Limb (tissue), 2 donors: ENCODE measurements around the gene CBX5.
"Not testable (repeated sequence)": the region's sequence is repeated elsewhere in the genome, so short reads cannot be mapped to it uniquely, and the experiment has no call there.

Experiments
- DNase-seq, 2 donors: peaks; one replicate each; pipeline ENCODE4 v3.0.0-alpha.2; 2016; ENCODE audit errors: extremely low spot score in 2 of 2

Gene CBX5

DNA sequence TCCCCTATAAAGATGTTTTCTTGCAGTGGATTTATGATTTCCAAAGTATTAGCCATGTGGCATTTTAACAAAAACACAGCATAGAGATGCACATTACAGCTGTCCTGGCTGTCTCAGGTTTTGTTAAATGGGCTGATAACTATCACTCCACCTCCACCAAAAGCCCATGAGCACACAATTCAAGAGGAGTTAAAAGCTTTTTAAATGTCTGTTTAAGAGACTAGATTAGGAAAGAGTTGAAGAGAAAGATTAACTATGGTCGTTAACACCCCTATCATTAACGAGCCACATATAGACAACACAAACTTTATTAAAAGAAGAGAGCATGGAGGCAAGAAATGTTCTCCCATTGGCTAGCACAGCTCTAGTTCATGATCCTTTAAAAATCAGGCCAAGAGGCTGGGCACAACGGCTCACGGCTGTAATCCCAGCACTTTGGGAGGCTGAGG is 14.5 kb downstream of the CBX5 start:
- no peak for DNase-seq

DNA sequence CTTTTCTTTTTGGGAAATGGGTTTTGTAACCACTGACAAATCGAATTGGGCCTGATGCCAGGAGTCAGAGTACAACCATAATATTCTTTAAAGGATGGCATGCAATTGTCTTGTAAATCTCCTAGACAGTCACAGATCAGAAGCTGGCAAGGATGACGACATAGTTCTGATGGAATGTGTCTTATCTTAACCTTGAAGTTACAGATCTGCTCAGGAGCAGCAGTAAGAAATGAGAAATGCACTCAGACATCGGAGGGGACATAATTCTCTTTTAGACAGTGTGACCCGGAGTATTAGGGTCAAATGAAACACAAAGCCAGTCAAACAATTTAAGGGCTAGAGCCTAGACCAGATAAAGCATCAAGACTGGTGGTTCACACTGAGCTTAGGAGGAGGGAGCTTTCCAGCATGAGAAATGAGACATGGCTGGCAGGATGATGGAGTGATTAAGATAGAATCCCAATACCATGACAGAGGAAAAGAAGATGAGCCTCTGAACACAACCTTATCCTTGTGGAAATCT is 17.5 kb downstream of the CBX5 start:
- no peak for DNase-seq

DNA sequence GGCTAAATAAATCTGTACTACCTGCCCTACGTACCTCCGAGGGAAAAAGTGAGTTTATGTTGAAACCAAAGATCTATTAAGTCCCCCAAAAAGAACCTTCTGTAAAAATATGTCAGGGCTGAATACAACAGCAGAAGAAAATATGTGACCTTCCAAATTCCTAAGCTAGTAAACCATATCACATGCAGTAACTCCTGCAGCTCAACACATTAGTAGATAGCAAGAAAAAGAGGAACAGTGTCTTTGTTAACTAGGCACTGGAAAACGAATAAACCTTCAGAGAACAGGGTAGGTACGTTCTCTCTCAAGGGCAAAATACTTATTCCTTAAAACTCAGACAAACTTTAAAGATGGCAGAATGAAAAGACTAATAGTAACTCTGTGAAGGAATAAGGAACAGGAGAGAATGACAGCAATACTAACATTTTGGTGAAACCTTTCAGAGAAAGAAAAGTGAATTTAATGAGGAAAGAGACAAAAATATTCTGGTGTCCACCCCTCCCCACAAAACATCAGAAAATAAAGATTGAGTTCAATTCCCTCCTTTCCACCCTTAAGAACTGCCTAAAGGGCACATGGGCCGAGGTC is 18.0 kb downstream of the CBX5 start:
- DNase-seq, result no peak

DNA sequence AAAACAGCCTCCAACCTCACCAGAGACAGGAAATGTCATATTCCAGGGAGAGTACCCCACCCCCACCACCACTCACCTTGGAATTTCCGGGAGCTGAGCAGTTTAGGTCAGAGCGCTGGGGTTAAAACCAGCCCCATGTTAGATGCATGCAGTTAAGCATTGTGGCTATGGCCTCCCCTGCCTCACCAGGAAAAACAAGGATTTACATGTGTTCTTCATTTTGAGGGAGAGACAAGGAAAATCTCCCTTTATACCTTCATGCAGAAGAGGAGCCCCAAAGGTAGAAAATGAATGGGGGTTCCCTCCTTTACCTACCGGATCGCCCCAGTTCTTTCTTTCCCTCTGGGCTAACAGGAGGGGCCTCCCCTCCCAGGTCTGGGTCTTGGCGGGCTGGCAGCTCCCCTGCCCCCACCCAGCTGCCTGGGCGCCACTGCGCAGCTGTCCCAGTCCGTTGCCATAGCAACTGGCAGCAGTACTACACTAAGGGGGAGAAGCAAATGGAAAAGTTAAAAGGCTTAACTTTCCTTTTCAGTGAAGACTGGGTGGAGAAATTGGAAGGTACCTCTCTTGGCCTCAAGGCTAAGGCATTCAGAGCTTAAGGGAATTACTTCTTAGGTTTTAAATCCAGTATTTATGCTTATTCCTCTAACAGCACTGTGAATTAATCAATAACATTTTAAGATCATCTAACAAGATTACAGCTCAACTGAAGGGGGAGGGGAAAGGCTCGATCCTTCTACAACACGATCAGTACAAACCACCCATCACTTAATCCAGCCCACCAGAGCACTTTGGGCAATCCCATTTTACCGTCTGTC is 20.5 kb downstream of the CBX5 start:
- peak; percentile 91 to 97 for DNase-seq

DNA sequence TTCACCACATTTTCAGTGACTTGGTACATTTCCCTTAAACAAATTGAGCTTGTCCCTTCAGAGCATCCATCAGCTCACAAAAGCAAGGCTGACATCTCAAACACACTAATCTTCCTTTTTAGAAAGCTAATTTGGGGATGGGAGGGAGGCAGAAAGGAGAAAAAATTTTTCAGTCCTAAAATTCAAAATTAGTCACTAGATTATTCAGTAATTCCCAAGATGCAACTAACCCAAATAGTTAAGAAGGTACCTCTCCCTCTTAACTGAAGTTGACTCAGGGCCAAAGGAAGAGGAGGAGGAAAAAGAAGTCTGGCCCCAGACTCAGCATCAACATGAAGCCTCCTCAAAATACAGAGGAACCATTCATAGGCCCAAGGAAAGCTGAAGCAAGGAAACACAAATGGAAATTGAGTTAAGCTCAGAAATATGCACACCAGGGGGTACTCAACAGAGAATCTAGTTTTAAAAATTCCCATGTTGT is 21.7 kb downstream of the CBX5 start:
- DNase-seq, result peak in 1 of 2 donors; percentile 61

DNA sequence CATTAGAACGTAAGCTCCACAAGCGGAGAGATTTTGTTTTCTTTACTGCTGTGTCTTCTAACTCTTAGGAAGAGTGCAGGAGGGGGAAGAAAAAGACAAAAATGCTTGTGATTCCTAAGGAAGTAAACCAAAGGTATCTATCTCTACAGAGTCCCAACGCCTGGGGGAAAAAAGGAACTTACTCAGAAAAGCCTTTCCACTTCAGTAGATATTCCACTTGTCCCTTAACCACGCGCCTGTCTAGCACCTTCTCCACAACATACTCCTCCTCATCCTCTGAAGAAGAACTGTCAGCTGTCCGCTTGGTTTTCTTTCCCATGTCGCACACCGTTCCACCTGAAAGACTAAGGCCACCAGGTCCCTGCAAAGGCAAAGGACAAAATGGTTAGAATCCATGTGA is 22.6 kb downstream of the CBX5 start:
- no peak for DNase-seq

DNA sequence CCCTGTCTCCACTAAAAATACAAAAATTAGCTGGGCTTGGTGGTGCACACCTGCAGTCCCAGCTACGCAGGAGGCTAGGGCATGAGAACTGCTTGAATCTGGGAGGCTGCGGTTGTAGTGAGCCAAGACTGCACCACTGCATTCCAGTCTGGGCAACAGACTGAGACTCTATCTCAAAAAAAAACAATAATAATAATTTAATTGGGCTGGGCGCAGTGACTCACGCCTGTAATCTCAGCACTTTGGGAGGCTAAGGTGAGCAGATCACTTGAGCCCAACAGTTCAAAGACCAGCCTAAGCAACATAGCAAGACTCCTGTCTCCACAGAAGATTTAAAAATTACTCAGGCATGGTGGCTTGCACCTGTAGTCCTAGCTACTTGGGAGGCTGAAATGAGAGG is 26.7 kb downstream of the CBX5 start:
- no peak for DNase-seq

DNA sequence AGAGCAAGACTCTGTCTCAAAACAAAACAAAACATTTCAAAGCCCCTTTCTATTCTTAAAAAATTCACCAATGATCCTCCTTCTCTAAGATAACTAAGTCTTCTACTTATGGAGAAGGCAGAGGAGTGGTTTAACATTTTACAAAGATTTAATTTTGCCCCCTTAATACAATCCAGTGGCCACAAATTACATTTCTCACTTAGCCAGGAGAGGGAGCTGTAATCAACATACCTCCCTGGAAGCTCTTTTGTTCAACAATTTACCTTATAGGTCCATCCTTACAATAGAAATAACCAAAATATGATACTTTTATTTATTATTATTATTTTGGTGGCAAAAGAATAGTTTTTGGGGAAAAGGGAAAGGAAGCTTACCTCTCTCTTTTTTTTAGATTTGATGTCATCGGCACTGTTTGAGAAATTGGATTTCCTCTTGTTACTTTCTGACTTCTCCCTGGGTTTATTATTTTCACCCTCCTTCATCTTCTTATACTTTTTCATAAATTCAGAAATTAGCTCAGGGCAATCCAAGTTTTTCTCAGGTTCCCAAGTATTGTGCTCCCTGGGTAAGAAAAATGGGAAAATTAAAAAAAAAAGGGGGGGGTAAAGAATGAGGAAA is 28.1 kb downstream of the CBX5 start:
- no peak for DNase-seq

DNA sequence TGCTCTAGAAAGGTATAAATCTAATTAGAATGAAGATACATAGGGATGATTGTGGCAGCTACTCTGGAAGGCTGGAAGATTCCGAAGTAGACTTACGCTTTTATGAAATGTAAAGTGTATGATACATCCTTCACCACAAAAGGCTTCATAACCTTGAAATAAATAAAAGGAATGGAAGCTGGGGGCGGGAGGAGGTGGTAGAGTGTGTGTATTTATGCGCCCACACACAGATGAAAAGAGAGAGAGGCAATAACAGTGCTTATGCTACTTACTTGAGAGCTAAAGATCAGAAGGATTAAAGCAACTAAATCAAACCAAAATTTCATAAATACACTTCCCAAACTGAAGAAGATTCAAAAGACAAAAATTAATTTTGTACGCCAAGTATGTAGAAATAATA is 30.4 kb downstream of the CBX5 start:
- no peak for DNase-seq

DNA sequence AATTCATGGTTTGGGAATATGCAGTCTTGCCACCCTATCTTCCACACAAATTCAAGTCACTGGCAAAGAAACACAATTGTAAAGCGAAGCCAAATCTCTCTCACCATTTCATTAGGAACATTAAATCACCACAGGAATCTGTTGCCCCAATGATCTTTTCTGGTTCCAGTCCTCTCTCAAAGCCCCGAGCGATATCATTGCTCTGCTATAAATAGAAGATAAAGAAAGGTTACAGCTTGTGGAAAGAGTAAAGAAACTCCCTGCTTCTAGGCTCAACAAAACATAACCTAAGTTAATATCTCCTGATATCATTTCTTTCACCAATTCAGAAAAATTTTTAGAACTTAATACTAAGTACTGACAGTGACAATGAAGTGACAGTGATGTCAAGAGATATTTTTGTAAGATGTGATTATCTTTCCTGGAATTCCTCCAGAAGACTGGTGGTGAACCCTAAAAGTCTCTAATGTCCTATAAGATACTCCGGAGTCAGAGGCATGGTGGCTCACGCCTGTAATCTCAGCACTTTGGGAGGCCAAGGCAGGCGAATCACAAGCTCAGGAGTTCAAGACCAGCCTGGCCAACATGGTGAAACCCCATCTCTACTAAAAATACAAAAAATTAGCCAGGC is 33.8 kb downstream of the CBX5 start:
- DNase-seq, result no peak

DNA sequence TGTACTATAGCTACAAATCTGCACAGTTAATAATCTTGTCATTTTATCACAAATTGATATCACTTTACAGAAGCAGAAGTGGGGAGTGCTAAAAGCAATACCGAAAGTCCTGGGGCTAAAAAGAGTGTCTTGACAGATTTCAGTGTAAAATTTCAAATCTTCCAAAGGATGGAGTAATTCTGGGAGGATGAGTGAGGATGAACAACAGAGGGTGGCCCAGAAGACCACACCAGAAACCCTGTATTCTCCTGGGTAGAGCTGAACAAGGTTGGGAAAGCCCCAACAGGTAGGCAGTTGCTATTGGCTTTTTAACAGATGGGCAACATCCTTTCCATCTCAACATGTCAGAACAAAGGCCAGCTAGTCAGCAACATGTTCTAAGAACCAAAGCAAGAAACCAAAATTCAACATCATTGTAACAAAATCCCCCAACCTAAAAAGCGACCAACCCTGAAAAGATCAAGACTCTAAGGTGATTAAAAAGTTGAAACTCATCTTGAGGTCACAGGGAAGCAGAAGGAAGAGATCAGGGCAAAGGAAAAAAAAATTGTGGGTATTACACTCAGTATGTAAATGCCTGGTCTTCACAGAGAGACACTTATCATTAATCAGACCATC is 38.8 kb downstream of the CBX5 start:
- DNase-seq, result no peak

DNA sequence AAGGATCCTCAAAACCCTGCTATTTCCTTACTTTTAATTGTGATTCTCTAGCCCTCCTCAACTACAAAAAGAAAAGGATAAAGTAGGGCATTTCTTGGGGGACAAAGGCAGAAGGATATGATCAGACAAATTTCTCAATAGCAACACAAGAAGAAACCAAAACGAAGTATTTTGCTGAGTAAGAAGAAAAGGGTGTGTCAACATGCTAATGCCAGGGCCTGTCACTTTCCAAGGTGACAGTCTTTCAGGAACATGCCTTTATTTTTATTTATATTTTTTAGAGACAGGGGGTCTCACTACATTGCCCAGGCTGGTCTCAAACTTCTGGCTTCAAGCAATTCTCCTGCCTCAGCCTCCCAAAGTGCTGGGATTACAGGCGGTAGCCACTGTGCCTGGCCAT is 39.8 kb downstream of the CBX5 start:
- no peak for DNase-seq

DNA sequence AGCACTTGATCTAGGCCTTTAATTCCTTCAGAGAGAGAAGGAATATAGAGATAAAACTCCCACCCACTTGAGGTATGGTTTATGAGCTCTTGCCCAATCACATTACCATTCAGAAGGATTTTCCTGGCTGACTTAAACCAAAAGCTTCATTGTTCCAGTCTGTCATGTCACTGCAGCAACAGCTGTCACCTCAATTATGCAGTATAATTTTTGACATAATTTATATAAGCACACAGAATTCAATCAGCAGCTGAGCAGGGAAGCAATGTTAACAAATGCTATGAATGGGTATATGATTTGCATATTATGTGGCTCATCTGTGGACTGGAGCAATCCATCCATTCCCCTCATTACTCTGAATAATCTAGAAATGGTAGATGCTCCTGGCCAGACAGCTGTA is 40.3 kb downstream of the CBX5 start:
- no peak for DNase-seq

DNA sequence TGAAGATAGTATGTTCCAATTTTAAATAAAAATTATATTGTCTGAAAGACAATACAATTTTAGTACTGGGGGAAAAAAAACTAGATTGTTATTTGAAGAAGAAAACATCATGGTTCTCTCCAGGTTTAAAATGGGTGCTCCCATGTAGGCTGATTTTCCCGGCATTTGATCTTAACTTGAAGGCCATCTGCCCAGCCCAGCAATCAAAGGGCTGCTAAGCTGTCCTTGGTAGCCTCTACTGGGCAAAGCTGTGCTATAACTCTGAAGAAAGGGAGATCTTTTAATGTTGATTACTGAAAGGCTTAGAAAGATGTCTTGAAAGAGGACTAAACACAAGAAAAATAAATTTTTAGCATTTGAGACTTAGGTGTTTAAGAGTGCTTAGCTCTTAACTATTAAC is 41.4 kb downstream of the CBX5 start:
- no peak for DNase-seq

DNA sequence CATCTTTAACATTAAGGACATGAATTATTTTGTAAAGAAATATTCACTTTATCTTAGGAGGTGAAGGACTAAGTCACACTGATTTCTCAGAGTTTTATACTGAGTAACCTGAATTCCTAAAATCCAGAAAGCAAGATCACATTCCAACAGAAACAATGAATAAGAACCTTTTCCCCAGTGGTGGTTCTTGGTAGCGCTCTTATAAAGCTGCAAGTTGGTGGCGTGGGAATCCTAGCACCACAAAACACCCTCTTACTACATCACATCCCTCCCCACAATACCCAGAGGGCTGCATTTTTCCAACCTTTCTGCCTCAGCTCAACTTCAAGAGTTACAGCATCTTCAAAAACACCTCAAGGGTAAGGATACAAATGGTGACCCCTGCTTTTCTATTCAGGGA is 47.1 kb downstream of the CBX5 start:
- no peak for DNase-seq

DNA sequence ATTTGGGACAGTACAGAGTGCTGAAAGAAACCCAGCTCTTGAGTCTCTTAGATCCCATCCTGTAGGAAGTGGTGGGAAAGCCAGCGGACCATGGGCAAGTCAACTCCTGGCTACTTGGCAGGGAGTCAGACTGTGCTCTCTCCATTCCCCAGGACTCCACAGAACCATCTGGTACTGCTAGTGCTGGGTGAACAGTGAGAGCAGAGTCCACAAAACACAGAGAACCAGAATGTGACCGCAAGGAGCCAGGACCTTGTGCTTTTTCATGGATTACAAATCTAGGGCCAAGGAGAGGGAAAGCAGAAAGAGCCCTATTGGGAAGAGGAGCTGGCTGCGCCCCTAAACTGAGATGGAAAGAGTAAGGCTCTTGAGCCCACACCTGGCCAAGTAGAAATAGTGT is 48.7 kb downstream of the CBX5 start:
- DNase-seq, result not testable (repeated sequence)

DNA sequence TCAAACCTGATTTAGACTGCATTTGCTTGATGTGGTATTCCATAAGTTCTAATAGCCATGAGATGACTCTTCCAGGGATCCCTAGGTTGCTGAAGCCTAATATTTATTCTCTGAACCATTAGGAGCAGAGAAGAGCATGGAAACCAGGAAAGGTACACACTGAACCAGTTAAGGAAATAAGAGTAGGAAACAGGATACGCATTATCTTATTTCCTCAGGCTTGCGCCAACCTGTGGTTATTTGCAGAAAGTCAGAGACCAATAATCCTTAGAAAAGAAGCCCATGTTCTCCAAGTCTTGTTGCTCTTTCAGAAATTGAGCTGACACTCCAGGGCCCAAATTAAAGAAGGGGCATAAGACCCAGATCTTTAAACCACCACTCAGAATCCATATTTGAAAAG is 49.4 kb downstream of the CBX5 start:
- no peak for DNase-seq

DNA sequence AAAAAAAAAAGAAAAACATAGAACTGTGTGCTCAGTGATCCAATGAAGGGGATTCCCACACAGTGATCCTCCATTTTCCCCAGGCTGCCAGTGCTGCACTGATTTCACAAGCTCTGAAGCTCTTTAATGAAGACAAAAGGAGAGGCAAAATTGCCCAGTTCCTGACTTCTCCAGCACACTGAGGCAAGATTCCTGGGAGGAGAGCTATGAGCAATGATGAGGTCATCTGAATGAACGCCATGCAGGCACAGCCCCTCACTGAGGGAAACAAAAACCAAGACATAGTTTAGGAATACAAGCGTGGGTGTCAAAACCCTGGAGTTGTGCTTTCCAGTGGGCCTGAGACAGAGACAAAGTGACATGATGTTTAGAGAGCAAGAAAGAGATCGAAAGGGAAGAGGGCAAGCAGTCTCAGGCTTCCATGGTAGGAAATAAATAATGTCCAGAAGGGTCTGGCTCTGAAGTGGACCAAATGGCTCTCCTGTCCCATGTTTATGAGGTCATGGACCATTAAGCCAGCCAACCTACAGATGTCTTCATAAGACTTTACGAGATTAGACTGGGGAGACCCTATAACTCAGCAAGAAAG is 50.2 kb downstream of the CBX5 start:
- DNase-seq, result no peak

DNA sequence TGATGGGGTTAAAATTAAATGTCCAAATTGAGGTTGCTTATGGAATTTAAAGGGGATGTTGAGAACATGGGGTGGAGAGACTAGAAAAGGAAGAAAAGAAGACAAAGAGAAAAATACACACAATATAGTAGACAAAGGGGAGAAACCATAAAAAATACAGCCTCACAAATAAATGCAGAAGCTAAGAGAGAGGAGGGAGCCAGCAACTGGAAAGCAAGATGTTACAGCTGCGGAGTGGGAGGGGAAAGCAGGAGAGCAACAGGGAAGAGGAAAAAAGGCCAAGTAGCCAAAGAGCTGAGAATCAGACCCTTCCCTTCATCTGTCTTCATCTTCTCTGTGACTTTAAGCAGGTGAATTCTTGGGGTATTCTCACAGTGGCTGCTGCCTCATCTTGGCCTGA is 51.5 kb downstream of the CBX5 start:
- DNase-seq, result no peak

DNA sequence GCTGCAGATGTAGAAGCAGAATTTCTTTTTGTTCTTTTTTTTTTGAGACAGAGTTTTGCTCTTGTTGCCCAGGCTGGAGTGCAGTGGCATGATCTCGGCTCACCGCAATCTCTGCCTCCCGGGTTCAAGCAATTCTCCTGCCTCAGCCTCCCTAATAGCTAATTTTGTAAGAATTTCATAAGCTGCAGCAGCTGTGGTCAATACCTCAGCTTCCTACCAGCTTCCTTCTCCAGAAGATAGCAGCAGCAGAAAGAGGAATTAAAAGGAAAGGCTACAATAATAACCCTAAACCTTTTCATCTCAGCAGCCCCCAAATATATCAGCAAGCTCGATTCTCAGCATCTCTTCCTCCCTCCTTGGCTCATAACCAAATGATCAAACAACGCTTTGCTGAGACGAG is 52.0 kb downstream of the CBX5 start:
- DNase-seq, result not testable (repeated sequence)

DNA sequence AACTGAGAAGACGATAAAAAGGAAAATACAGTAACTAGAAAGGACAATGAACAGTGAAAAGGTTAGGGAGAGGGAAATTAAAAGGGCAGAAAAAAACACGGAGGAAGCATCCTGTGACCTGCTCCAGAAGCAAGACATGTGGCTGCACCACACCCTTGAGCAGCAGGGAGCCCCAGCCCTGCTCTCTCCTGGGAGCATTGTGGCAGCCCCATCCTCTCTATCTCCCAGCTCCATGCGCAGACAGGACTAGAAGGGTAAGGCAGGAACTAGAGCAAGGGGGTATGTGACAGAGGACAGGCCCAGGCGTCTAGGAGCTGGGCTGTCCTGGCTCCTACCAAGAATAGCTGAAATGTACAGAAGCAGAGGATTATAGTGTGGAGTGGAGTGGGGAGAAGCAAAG is 52.5 kb downstream of the CBX5 start:
- DNase-seq, result no peak
